GM12878 (cell line): ENCODE data around the gene NISCH. TPM values are rescaled to one million over a fixed set of nuclear protein-coding genes. Genes with fewer than 3 reads are reported as not detected.

ENCODE experiments used
- ATAC-seq: fragments of 200-7000 bp; cut with Tn5 transposase; 3 replicates; pipeline ENCODE4 v1.9.1; 2020; ENCODE audit warnings: mild to moderate bottlenecking, moderate library complexity
- BruUV-seq: library from RNA; stranded (reverse); fragments of 400-500 nt; replicated peaks from 2 replicates; lab custom pipeline; 2021; lab: Mats Ljungman, UMichigan
- CTCF ChIA-PET: fragments of 300-600 bp; sonication (Branson Sonifier 250); formaldehyde crosslinking; extraction: SDS; loops from one replicate; lab custom pipeline; 2021; ENCODE audit warnings: inconsistent platforms; lab: Yijun Ruan, JAX
- POLR2A ChIA-PET: fragments of 350-600 bp; formaldehyde crosslinking; extraction: SDS; loops from one replicate; lab custom pipeline; 2021; ENCODE audit warnings: inconsistent platforms; lab: Charles Lee
- RAD21 ChIA-PET: fragments of 300-600 bp; sonication (Branson Sonifier 250); formaldehyde crosslinking; loops from one replicate; lab custom pipeline; 2023; ENCODE audit warnings: antibody characterized with exemption; ENCODE audit not compliant: unreplicated experiment; lab: Charles Lee
- SMC1A ChIA-PET: fragments of 300-600 bp; sonication (Branson Sonifier 250); formaldehyde crosslinking; loops from one replicate; lab custom pipeline; 2023; ENCODE audit not compliant: unreplicated experiment, uncharacterized antibody; lab: Charles Lee
- DNase-seq: peaks from one replicate; pipeline ENCODE4 v3.0.0-alpha.2; 2011; ENCODE audit warnings: low read depth, low spot score
- FAIRE-seq: peaks from 3 replicates; lab custom pipeline; 2011; peaks lifted over from hg19 to GRCh38; lab: Jason Lieb, UNC
- H2AFZ ChIP-seq: 2 replicates; pipeline ENCODE4 v1.6.0; 2011; ENCODE audit warnings: low read depth, low read length, control low read depth; ENCODE audit not compliant: control insufficient read depth
- H3K27ac ChIP-seq: 2 replicates; pipeline ENCODE4 v1.5.1; 2011; ENCODE audit warnings: control low read depth; ENCODE audit not compliant: control insufficient read depth, insufficient read depth
- H3K27me3 ChIP-seq, 2 experiments: replicated peaks in 1 of 2; 2 replicates each; pipeline versions ENCODE4 v1.6.0 to v1.6.1; 2011; ENCODE audit warnings: low read length in 1 of 2; ENCODE audit not compliant: control insufficient read depth in 2 of 2, insufficient read depth in 2 of 2
- H3K36me3 ChIP-seq, 2 experiments: 2 replicates each; pipeline ENCODE4 v1.5.1; 2011; ENCODE audit warnings: low read length in 1 of 2; ENCODE audit not compliant: control insufficient read depth in 2 of 2, insufficient read depth in 2 of 2
- H3K4me1 ChIP-seq: 2 replicates; pipeline ENCODE4 v1.6.1; 2011; ENCODE audit warnings: mild to moderate bottlenecking, low read length, moderate library complexity, mixed read lengths; ENCODE audit not compliant: control insufficient read depth, insufficient read depth
- H3K4me2 ChIP-seq: 2 replicates; pipeline ENCODE4 v1.6.0; 2011; ENCODE audit warnings: control low read depth; ENCODE audit not compliant: control insufficient read depth, insufficient read depth
- H3K4me3 ChIP-seq: fragments of 200-600 bp; sonication (generic); 2 replicates; pipeline ENCODE4 v1.5.1; 2016
- H3K79me2 ChIP-seq: 2 replicates; pipeline ENCODE4 v1.6.0; 2011; ENCODE audit warnings: low read length; ENCODE audit not compliant: control insufficient read depth, insufficient read depth
- H3K9ac ChIP-seq: 2 replicates; pipeline ENCODE4 v1.8.0; 2011; ENCODE audit warnings: low read length, control low read depth, mixed read lengths; ENCODE audit not compliant: control insufficient read depth, insufficient read depth
- H3K9me3 ChIP-seq: replicated peaks from 3 replicates; pipeline ENCODE4 v1.5.1; 2011; ENCODE audit warnings: mild to moderate bottlenecking, low read length; ENCODE audit not compliant: control insufficient read depth, insufficient read depth
- H4K20me1 ChIP-seq: 2 replicates; pipeline ENCODE4 v1.6.0; 2011; ENCODE audit not compliant: control insufficient read depth, insufficient read depth
- BMI1 ChIP-seq: fragments of 450-650 bp; IDR thresholded peaks from 2 replicates; pipeline ENCODE4 v1.6.1; 2016; ENCODE audit warnings: mild to moderate bottlenecking, moderate library complexity, borderline replicate concordance
- CEBPZ ChIP-seq: fragments of 150-350 bp; IDR thresholded peaks from 2 replicates; pipeline ENCODE4 v1.6.1; 2016; ENCODE audit warnings: low read depth, low read length
- CREB1 ChIP-seq: IDR thresholded peaks from 2 replicates; pipeline ENCODE4 v1.6.1; 2012; ENCODE audit warnings: low read depth, mild to moderate bottlenecking, inconsistent platforms
- IKZF2 ChIP-seq, 2 experiments: fragments of 450-650 bp; IDR thresholded peaks; 2 replicates each; pipeline ENCODE4 v1.6.1; 2017; ENCODE audit warnings: mild to moderate bottlenecking in 2 of 2, moderate library complexity in 2 of 2
- IRF3 ChIP-seq: fragments of 450-650 bp; IDR thresholded peaks from 2 replicates; pipeline ENCODE4 v1.6.1; 2014; ENCODE audit warnings: mild to moderate bottlenecking
- LARP7 ChIP-seq: fragments of 450-650 bp; IDR thresholded peaks from 2 replicates; pipeline ENCODE4 v1.6.1; 2017; ENCODE audit warnings: mild to moderate bottlenecking
- MXI1 ChIP-seq: fragments of 150-350 bp; IDR thresholded peaks from 2 replicates; pipeline ENCODE4 v1.6.1; 2011; ENCODE audit warnings: low read depth, mild to moderate bottlenecking, inconsistent platforms, low read length, improper control_type of control experiment
- MYB ChIP-seq: fragments of 150-350 bp; IDR thresholded peaks from 2 replicates; pipeline ENCODE4 v1.6.1; 2014; ENCODE audit warnings: mild to moderate bottlenecking, low read depth, low read length, borderline replicate concordance
- RB1 ChIP-seq: fragments of 450-650 bp; formaldehyde crosslinking; IDR thresholded peaks from 2 replicates; pipeline ENCODE4 v1.6.1; 2017; ENCODE audit warnings: mild to moderate bottlenecking, borderline replicate concordance
- RELA ChIP-seq: fragments of 450-650 bp; IDR thresholded peaks from 2 replicates; pipeline ENCODE4 v1.8.0; 2014; ENCODE audit warnings: borderline replicate concordance; ENCODE audit not compliant: partially characterized antibody
- RUNX3 ChIP-seq: IDR thresholded peaks from 2 replicates; pipeline ENCODE4 v1.6.1; 2012; ENCODE audit warnings: low read length, inconsistent platforms
- TBL1XR1 ChIP-seq: IDR thresholded peaks from 2 replicates; pipeline ENCODE4 v1.6.1; 2012; ENCODE audit warnings: low read depth, low read length, improper control_type of control experiment
- ZNF24 ChIP-seq: fragments of 450-650 bp; IDR thresholded peaks from 2 replicates; pipeline ENCODE4 v1.6.1; 2017; ENCODE audit warnings: antibody characterized with exemption, mild to moderate bottlenecking
- WGBS: methylation state at CpG from one replicate; pipeline ENCODE4 v1.1.6; 2016; ENCODE audit warnings: low lambda C conversion rate; ENCODE audit not compliant: insufficient replicate concordance, insufficient coverage; ENCODE audit errors: missing lambda C conversion rate; 5-methylcytosine and 5-hydroxymethylcytosine counted together
- in situ Hi-C: fragments of 300-500 bp; cut with MboI; formaldehyde crosslinking; loops from 9 replicates; pipeline ENCODE4 v1.14.3; 2018; ENCODE audit warnings: mixed read lengths
- intact Hi-C: fragments of 100-400 bp; cut with micrococcal nuclease; formaldehyde crosslinking; loops from one replicate; pipeline ENCODE4 v1.14.2; 2022; ENCODE audit not compliant: unreplicated experiment
- polyA plus RNA-seq, 11 experiments: library from polyadenylated mRNA; depleted of rRNA in 4 of 11; unstranded in 6 of 11; stranded (reverse) in 5 of 11; fragments of >200 nt; fragmentation: Nextera tagmentation in 4 of 11; fragmentation: Illumina TruSeq in 1 of 11; extraction: Ambion mirVana in 4 of 11; extraction: Trizol in 1 of 11; gene quantifications; 1 replicate in 1 of 11; 2 replicates in 10 of 11; pipeline versions ENCODE4 v1.2.1 to v1.2.3, GENCODE V29; 2011 to 2016; ENCODE audit warnings: inconsistent platforms in 2 of 11, missing spikeins in 2 of 11, low read depth in 1 of 11
- total RNA-seq, 4 experiments: library from RNA; depleted of rRNA in 3 of 4; stranded (reverse); fragments of >200 nt in 3 of 4; fragmentation: Illumina TruSeq in 1 of 4; extraction: Trizol in 1 of 4; gene quantifications; 2 replicates each; pipeline versions ENCODE4 v1.2.1 to v1.2.3, GENCODE V29; 2013 to 2021
- TF ChIP-seq, protein P1 (sequence below): fragments of 450-650 bp; conservative IDR thresholded peaks from 2 replicates; pipeline ENCODE4 v1.6.1; 2017; ENCODE audit warnings: mild to moderate bottlenecking, moderate library complexity
- TF ChIP-seq, protein P2 (sequence below), 3 experiments: IDR thresholded peaks in 2 of 3; conservative IDR thresholded peaks in 1 of 3; 2 replicates each; pipeline ENCODE4 v1.5.1; 2011; ENCODE audit warnings: low read depth in 3 of 3, low read length in 3 of 3, mild to moderate bottlenecking in 3 of 3, control low read depth in 2 of 3, moderate library complexity in 2 of 3, inconsistent platforms in 1 of 3, mixed read lengths in 1 of 3; ENCODE audit not compliant: control insufficient read depth in 2 of 3, insufficient read depth in 1 of 3; ENCODE audit errors: extremely low read depth in 1 of 3

The NISCH gene
- total and polyA plus RNA-seq, 10 of the 15 experiments (the other 5 are each of a cell fraction or from before 2014, with no cell fraction given), result 0.76 to 52.5 (median 24.6) TPM

DNA sequence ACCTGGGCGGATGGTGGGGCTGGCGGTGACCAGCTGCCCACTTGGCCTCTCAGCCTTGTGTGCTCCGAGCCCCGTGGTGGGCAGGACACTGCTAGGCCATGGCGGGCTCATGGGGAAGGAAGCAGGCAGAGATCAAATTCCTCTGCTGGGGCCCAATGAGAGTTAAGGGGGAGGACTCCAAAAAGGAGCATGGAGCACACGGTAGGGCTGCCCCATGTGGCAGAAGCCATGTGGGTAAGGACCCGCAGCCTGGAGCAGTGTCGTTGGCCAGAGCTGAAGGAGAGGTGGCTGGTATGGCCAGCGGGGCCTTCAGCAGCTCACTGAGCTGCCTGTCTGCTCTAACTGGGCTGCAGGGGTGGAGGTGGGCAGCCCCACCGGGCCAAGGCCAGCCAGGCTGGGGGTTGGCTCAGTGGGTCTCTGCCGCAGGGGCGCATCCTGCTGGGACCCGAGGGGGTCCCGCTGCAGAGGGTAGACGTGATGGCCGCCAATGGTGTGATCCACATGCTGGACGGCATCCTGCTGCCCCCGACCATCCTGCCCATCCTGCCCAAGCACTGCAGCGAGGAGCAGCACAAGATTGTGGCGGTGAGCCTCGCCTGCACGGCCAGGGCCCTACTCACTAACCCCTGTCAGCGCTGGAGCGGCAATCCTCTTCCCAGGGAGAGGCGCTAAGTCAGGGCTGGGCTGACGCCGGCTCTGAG is 51.0 kb downstream of the NISCH start:
- in situ Hi-C loops, result no loop called here
- H4K20me1 ChIP-seq, result no peaks in the 10 kb centered on the region
- no peak overlapping the region for H2AFZ ChIP-seq
- FAIRE-seq, result no peak
- ATAC-seq, result no peak
- intact Hi-C loops, result no loop called here
- H3K27ac ChIP-seq, result no peak overlapping the region
- no peaks in the 10 kb centered on the region for H3K27me3 ChIP-seq
- H3K79me2 ChIP-seq, result no peaks in the 10 kb centered on the region
- no peaks in the 10 kb centered on the region for H3K36me3 ChIP-seq
- DNase-seq, result no peak
- WGBS, result 51% methylated on average over 27 of the region's 27 CpGs
- no peak overlapping the region for H3K9ac ChIP-seq
- POLR2A ChIA-PET, result no interaction called here
- BruUV-seq, result no TSS peak
- SMC1A ChIA-PET, result no interaction called here
- CTCF ChIA-PET, result no interaction called here
- no peak overlapping the region for H3K4me3 ChIP-seq
- RAD21 ChIA-PET, result no interaction called here
- no peak overlapping the region for H3K4me2 ChIP-seq
- H3K9me3 ChIP-seq, result no peaks in the 10 kb centered on the region
- H3K4me1 ChIP-seq, result no peaks in the 10 kb centered on the region
- TF ChIP-seq IRF3 (no peak), RELA (no peak), RB1 (no peak), LARP7 (no peak), MXI1 (no peak), CEBPZ (no peak), TBL1XR1 (no peak), RUNX3 (no peak), ZNF24 (no peak), IKZF2 (IDR thresholded peaks at IDR 0.05) (no peak), CREB1 (no peak), BMI1 (no peak), MYB (no peak)
- TF ChIP-seq, protein P1, sequence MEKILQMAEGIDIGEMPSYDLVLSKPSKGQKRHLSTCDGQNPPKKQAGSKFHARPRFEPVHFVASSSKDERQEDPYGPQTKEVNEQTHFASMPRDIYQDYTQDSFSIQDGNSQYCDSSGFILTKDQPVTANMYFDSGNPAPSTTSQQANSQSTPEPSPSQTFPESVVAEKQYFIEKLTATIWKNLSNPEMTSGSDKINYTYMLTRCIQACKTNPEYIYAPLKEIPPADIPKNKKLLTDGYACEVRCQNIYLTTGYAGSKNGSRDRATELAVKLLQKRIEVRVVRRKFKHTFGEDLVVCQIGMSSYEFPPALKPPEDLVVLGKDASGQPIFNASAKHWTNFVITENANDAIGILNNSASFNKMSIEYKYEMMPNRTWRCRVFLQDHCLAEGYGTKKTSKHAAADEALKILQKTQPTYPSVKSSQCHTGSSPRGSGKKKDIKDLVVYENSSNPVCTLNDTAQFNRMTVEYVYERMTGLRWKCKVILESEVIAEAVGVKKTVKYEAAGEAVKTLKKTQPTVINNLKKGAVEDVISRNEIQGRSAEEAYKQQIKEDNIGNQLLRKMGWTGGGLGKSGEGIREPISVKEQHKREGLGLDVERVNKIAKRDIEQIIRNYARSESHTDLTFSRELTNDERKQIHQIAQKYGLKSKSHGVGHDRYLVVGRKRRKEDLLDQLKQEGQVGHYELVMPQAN, result no peak
- TF ChIP-seq, protein P2, sequence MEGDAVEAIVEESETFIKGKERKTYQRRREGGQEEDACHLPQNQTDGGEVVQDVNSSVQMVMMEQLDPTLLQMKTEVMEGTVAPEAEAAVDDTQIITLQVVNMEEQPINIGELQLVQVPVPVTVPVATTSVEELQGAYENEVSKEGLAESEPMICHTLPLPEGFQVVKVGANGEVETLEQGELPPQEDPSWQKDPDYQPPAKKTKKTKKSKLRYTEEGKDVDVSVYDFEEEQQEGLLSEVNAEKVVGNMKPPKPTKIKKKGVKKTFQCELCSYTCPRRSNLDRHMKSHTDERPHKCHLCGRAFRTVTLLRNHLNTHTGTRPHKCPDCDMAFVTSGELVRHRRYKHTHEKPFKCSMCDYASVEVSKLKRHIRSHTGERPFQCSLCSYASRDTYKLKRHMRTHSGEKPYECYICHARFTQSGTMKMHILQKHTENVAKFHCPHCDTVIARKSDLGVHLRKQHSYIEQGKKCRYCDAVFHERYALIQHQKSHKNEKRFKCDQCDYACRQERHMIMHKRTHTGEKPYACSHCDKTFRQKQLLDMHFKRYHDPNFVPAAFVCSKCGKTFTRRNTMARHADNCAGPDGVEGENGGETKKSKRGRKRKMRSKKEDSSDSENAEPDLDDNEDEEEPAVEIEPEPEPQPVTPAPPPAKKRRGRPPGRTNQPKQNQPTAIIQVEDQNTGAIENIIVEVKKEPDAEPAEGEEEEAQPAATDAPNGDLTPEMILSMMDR (IDR thresholded peaks at IDR 0.05 in 2 of 3, conservative IDR thresholded peaks at IDR 0.05 in 1 of 3; ENCODE audit: control insufficient read depth in 2 of 3, extremely low read depth in 1 of 3, insufficient read depth in 1 of 3, low read depth in 3 of 3, low read length in 3 of 3), result no peak
